GM08714 (cell line): ENCODE results near the gene REM1.

Experiments used
- H3K4me3 ChIP-seq: fragments of 200-500 bp; sonication (Bioruptor generic); 2 replicates; pipeline ENCODE4 v1.5.1; 2014; ENCODE audit warnings: mild to moderate bottlenecking, low read length, inconsistent platforms
- ZNF274 ChIP-seq: IDR thresholded peaks from 2 replicates; pipeline ENCODE4 v1.6.1; 2012; ENCODE audit warnings: mild to moderate bottlenecking, low read depth, low read length

The REM1 gene

GRCh38 chr20:31473331-31474096, 1.6 kb upstream of the REM1 start:
- no peak overlapping the region for H3K4me3 ChIP-seq
- TF ChIP-seq ZNF274: no peak

- H3K4me3 ChIP-seq: no peak overlapping the region
- no peak for TF ChIP-seq ZNF274
Observed at GRCh38 chr20:31474097-31474436, 1.0 kb upstream of the REM1 start.

GRCh38 chr20:31475472-31476293, 595 bp downstream of the REM1 start:
- no peak for TF ChIP-seq ZNF274
- H3K4me3 ChIP-seq: no peak overlapping the region

GRCh38 chr20:31476294-31476585, 1.2 kb downstream of the REM1 start:
- TF ChIP-seq ZNF274: no peak

GRCh38 chr20:31476643-31477215, 1.6 kb downstream of the REM1 start:
- no peak overlapping the region for H3K4me3 ChIP-seq
- TF ChIP-seq ZNF274: no peak

More at GRCh38 chr20:31476294-31476585, 1.2 kb downstream of the REM1 start:
- no peak overlapping the region for H3K4me3 ChIP-seq

- no peak for TF ChIP-seq ZNF274
Observed at GRCh38 chr20:31484001-31484400, 8.9 kb downstream of the REM1 start.

GRCh38 chr20:31485450-31486339, 10.6 kb downstream of the REM1 start:
- no peak overlapping the region for H3K4me3 ChIP-seq
- TF ChIP-seq ZNF274: no peak

More at GRCh38 chr20:31484001-31484400, 8.9 kb downstream of the REM1 start:
- H3K4me3 ChIP-seq: no peak overlapping the region

- TF ChIP-seq ZNF274: no peak
- H3K4me3 ChIP-seq: no peak overlapping the region
Observed at GRCh38 chr20:31488115-31488514, 13.0 kb downstream of the REM1 start.

- TF ChIP-seq ZNF274: no peak
- no peak overlapping the region for H3K4me3 ChIP-seq
Observed at GRCh38 chr20:31489152-31489551, 14.1 kb downstream of the REM1 start.

- H3K4me3 ChIP-seq: no peak overlapping the region
- TF ChIP-seq ZNF274: no peak
Observed at GRCh38 chr20:31490752-31491151, 15.7 kb downstream of the REM1 start.

- no peak for TF ChIP-seq ZNF274
- no peak overlapping the region for H3K4me3 ChIP-seq
Observed at GRCh38 chr20:31494131-31494530, 19.0 kb downstream of the REM1 start.

GRCh38 chr20:31496761-31497295, 21.7 kb downstream of the REM1 start:
- H3K4me3 ChIP-seq: no peak overlapping the region
- TF ChIP-seq ZNF274: no peak

GRCh38 chr20:31497838-31498540, 22.9 kb downstream of the REM1 start:
- TF ChIP-seq ZNF274: no peak
- H3K4me3 ChIP-seq: no peak overlapping the region
